ENCODE measurements around the gene TRIM69.
"Not testable (repeated sequence)": the region's sequence is repeated elsewhere in the genome, so short reads cannot be mapped to it uniquely, and the experiment has no call there.

Gene TRIM69

DNA sequence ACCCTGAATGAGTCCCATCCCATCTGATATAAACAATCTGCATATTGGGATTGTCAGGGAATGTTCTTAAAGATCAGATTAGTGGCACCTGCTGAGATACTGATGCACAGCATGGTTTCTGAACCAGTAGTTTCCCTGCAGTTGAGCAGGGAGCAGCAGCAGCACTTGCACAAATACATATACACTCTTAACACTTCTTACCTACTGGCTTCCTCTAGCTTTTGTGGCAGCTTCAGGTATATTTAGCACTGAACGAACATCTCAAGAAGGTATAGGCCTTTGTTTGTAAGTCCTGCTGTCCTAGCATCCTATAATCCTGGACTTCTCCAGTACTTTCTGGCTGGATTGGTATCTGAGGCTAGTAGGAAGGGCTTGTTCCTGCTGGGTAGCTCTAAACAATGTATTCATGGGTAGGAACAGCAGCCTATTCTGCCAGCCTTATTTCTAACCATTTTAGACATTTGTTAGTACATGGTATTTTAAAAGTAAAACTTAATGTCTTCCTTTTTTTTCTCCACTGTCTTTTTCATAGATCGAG lies 20.5 kb upstream of the TRIM69 start:
- DNase-seq (ENCODE audit: low read depth in 2 of 3, low spot score in 2 of 3) = no peak

DNA sequence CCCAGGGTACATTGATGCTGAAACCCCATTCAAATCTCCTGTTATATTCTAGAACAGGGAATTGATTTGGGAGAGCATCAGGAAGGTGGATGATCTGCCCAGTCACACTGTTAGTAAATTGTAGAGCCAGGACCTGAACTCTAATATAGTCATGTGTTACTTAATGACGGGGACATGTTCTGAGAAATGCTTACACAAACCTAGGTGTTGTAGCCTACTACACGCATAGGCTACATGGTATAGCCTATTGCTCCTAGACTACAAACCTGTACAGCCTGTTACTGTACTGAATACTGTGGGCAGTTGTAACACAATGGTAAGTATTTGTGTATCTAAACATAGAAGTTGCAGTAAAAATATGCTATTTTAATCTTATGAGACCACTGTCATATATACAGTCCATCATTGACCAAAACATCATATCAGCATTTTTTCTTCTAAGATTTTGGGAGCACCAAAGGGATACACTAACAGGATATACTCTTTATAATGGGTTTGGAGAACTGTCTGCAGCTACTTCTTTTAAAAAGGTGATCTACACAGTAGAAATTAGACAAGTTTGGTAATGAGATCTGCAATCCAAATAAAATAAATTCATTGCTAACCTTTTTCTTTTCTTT lies 19.2 kb upstream of the TRIM69 start:
- DNase-seq (ENCODE audit: low read depth in 2 of 3, low spot score in 2 of 3) = no peak

DNA sequence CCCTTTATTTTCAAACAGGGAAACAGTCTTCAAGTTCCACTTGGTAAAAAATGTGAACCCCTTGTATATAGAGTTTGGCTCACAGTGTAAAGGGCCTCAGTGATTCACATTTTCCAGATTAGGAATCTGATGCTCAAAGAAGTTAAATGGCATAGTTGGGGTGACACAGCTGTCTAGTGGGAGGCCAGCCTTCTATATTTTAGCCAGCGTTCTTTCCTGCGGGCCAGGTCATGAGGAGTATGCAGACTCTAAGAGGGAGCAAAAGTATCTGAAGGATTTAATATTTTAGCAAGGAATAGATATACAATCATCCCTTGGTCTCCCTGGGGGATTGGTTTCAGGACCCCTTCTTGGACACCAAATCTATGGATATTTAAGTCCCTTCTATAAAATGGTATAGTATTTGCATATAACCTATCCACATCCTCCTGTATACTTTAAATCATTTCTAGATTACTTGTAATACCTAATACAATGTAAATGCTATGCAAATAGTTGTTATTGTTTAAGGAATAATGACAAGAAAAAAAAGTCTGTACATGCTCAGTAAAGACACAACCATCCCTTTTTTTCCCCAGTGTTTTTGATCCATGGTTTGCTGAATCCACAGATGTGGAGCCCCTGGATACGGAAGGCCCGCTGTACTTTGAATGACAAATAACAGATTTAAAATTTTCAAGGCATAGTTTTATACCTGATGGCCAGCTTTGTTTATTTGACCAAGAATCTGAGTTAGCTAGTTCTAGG lies 18.0 kb upstream of the TRIM69 start:
- DNase-seq (ENCODE audit: low read depth in 2 of 3, low spot score in 2 of 3) = no peak

DNA sequence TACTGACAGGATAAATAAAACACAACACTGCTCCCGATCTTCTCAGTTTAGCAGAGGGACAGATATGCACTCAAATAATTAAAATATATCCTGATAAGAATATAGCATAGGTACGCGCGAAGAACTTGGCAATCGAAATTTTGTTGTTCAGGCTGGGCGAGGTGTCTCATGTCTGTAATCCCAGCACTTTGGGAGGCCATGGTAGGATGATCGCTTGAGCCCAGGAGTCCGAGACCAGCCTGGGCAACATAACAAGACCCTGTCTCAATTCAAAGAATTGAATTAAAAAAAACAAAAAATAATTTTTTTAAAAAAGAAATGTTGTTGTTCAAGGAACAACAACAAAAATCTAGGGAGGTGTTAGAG lies 17.4 kb upstream of the TRIM69 start:
- DNase-seq (ENCODE audit: low read depth in 2 of 3, low spot score in 2 of 3) = no peak

DNA sequence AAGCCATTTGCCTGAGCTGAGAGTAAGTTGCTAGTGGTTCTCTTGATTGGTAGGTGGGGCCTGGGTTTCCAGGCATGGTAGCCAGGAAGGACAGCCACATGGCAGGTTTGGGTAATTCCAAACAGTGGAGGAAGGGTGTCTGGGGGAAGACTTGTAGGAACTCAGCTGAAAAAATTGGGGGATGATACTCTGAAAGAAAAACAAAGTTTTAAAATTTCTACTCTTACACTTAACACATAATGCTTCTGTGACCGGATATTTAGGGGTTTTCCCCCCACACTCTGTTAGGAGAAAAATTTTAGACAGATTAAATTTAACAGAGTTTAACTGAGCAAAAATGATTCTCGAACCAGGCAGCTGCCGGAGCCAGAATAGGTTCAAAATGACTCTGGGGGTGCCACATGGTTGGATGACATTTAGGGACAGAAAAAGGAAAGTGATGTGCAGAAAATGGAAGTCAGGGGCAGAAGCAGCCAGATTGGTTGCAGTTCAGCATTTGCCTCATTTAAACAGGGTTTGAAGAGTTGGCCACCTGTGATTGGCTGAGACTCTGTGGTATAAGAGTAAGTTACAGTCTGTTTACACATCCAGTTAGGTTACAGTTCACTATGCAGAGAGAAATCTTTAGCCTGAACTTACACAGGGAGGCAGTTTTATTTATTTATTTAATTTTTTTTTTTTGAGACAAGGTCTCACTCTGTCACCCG lies 16.9 kb upstream of the TRIM69 start:
- no peak for DNase-seq (ENCODE audit: low read depth in 2 of 3, low spot score in 2 of 3)

DNA sequence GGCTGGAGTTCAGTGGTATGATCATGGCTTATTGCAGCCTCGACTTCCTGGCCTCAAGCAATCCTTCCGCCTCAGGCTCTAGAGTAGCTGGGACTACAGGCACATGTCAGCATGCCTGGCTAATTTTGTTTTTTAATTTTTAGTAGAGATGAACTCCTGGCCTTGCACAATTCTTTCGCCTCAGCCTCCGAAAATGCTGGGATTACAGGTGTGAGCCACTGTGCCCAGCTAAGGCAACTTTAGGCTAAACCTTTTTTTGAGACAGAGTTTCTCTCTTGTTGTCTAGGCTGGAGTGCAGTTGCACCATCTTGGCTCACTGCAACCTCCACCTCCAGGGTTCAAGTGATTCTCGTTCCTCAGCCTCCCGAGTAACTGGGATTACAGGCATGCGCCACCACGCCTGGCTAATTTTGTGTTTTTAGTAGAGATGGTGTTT lies 16.3 kb upstream of the TRIM69 start:
- not testable (repeated sequence) for DNase-seq (ENCODE audit: low read depth in 2 of 3, low spot score in 2 of 3)

DNA sequence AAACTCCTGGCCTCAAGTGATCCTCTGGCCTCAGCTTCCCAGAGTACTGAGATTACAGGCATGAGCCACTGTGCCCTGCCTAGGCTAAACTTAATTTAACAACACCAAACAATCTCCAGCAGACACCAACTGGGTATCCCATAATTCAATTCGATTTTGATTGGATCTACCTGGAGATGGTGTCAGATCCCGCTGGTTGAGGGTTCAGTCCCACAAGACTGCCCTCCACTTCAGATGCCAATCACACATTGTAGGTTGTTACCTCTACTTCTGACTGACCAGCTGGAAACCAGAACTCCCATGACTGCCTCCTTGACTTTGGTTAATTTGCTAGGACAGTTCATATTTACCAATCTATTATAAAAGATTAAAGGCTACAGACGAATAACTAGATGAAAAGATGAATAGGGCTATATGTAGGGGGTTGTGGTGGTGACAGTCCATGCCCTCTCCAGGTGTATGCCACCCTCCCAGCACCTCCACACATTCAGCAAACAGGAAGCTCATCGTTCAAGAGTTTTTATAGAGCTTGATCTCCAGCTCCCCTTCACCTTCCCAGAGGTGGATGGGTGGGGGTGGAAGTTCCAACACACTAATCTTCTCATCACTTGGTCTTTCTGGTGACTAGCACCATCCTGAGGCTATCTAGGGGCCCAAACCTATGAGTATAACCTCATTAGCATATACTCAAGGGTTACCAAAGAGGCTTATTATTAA lies 15.7 kb upstream of the TRIM69 start:
- no peak for DNase-seq (ENCODE audit: low read depth in 2 of 3, low spot score in 2 of 3)

DNA sequence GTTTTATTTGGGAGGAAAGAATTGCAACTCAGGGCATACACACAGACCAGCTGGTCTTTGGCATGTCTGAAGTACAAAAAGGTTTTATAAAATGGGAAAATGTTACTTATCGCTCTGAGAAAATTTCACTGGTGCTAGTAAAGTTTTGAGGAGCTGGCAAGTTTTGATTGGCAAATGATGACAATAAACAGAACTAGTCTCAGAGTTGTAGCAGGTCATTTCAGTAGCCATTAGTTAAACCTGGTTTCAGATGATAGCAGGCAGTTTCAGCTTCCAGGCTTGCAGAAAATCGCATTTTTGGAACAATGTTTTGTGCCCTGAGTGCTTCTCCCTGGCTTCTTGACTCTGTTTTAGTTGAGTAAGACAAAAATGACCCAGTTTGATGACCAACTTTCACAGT lies 14.3 kb upstream of the TRIM69 start:
- no peak for DNase-seq (ENCODE audit: low read depth in 2 of 3, low spot score in 2 of 3)

DNA sequence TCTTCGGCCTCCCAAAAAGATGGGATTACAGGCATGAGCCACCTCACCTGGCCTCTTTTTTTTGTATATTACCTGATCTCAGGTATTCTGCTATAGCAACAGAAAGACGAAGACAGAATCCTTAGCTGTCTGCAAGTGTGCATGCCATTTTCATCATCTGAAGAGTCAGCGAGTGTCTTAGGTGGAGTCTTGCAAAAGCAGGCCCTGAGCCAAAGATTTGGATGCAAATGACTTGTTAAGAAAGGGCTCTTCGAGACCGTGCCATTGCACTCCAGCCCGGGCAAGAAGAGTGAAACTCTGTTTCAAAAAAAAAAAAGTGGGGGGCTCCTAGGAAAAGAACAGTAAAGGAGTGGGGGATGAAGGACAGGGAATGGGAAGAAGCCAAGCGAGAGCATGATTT lies 10.2 kb upstream of the TRIM69 start:
- no peak for DNase-seq (ENCODE audit: low read depth in 2 of 3, low spot score in 2 of 3)

DNA sequence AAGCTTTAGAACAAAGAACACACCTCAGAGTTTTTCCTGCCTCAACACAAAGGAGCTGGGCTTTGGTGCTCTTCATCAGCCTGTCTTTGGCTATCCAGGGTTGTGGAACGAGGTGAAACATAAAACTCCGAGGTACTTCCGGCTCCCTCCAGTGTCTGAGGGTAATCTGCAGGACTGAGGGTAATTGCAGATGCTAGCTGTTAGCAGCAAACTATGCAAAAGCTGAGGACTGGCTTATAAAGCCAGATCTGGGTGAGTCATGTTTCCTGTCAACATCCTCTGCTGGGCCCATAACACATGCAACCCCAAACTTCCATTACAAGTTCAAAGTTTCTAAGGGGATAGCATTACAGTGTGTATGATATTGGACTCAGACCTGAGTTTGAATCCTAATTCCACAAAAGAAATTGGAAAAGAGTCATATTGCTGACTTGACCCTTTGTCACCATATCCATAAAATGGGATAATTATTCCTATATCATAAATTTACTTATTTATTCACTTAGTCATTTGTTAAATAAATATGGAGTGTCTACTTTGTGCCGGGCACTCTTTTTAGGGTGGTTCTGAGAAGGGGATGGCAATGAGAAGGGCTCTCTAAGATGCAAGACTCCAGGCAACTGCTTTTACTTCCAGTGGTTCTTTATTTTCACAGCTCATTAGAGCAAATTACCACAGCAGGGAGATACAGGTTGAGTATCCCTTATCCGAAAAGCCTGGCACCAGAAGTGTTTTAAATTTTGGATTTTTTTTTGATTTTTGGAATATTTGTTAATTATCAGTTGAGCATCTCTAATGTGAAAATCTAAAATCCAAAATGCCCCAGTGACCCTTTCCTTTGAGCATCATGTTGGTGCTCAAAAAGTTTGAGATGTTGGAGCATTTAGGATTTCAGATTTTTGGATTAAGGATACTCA lies 9.5 kb upstream of the TRIM69 start:
- DNase-seq (ENCODE audit: low read depth in 2 of 3, low spot score in 2 of 3) = no peak

DNA sequence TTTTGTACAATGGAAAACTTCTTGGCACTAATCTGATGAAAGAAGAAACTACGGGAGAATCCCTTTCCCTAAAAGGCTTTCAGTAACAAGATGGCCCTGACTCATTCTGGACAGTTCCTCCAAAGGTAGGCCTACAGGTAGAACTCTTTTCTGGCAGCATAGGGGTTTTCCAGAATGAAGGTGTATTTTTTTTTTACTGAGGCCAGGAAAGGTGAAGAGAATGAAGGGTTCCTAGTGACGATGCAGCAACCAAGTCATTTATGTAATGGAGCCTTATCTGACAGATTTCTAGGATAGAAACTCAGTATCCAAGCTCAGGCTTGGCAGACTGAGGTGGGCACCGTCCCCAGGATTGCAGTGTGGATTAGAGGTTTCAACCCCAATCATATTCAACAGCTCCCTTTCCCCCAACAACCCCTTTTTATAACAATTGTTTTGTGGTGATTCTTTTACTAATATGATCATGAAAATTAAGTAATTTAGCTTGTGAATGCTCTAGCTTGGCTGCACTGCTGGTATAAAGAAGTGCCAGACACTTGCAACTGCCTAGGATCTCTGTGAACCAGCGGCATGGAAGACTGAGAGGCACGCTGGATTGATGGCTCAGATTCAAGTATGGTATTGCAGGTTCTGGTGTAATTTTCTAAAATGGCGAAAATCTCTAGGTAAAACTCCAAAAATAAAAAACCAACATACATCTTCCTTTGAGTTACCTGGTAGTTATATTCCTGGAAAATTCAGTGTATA lies 8.7 kb upstream of the TRIM69 start:
- no peak for DNase-seq (ENCODE audit: low read depth in 2 of 3, low spot score in 2 of 3)

DNA sequence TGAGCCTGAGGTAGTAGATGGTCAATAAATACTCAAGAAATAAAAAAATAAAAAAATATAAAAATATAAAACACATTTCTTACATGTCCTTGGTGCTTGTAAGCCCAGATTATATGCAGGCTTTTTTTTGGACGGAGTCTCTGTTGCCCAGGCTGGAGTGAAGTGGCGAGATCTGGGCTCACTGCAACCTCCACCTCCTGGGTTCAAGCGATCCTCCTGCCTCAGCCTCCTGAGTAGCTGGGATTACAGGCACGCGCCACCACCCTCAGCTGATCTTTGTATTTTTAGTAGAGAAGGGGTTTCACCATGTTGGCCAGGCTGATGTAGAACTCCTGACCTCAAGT lies 8.1 kb upstream of the TRIM69 start:
- DNase-seq (ENCODE audit: low read depth in 2 of 3, low spot score in 2 of 3) = not testable (repeated sequence)

DNA sequence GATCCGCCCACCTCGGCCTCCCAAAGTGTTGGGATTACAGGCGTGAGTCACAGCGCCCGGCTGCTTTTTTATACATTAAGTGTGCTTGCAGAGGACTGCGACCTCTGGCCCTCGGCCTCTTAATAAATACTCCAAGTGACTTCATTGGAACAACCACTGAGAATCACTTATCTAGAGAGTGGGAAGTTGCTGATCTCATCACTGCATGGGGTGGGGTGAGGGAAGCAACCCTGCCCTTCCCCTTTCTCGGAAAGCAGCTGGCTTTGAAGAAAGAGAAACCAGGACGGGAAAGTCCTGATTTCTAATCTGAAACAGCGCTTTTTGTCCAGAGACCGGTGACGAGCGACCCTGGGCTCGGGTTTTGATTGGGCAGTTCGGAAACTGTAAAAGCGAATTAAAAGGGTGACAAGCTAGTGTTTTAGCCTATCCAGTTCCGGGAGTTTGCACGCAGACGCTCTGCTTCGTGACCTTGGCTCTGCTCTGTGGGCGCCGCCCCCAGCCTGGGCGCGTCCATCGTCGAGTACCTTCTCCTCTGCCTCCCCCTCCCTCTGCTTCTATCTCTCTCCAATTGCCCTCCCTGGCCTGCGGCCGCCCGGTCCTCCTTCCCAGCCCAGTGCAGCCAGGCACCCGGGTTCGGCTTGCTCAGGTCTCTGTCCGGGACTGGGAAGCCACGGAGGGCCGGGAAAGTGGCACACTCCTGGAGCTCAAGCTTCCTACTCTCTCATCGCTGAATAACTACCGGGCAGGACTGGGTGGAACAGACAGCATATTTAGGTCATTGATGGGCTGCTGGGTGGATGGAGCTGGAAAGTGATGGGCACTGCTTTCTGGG lies 7.5 kb upstream of the TRIM69 start:
- peak in 2 of 3 experiments; percentile 87 to 93 for DNase-seq (ENCODE audit: low read depth in 2 of 3, low spot score in 2 of 3)

DNA sequence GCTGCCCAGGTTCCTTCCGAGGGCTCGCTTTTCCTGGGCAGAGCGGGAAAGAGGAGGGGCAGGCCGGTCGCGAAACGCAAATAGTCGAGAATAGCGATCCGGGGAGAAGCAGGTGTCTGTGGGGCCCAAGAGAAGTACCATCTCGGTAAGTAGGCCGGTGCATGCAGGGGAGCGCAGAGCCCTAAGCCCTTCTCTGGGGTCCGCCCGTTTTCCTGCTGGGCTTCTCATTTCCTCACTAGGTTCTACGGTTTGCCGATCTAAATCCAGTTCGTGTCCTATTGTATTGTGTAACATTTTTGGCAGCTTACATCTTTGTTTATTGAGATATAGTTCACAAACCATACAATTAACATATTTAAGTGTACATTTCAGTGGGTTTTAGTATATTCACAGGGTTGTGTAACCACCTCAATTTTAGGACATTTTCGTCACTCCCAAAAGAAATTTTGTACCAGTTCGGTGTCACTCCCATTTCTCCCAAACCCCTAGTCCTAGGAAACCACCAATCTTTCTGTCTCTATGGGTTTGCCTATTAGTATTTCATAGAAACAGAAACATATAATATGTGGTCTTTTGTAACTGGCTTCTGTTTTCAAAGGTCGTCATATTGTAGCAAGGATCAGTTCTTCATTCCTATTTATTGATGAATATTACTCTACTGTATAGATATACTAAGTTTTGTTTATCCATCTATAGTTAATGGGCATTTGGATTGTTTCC lies 6.8 kb upstream of the TRIM69 start:
- DNase-seq (ENCODE audit: low read depth in 2 of 3, low spot score in 2 of 3) = no peak

DNA sequence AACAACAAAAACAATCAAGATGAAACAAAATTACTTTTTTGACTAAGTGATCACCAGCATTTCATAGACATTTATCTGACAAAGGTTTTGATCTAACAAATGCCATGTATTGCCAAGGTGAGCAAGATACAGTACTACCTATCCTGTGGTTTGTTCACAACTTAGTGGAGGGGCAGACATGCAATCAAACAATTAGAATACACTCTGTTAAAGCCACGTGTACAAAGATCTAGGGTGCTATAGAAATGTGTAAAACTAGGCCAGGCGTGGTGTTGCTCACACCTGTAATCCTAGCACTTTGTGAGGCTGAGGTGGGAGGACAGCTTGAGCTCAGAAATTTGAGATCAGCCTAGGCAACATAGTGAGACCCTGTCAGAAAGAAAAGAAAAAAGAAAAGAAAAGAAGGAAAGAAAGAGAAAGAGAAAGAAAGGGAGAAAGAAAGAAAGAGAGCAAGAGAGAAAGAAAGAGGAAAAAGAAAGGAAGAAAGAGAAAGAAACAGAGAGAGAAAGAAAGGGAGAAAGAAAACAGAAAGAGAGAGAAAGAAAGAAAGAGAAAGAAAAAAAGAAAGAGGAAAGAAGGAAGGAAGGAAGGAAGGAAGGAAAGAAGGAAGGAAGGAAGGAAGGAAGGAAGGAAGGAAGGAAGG lies 1.4 kb upstream of the TRIM69 start:
- no peak for DNase-seq (ENCODE audit: low read depth in 2 of 3, low spot score in 2 of 3)

DNA sequence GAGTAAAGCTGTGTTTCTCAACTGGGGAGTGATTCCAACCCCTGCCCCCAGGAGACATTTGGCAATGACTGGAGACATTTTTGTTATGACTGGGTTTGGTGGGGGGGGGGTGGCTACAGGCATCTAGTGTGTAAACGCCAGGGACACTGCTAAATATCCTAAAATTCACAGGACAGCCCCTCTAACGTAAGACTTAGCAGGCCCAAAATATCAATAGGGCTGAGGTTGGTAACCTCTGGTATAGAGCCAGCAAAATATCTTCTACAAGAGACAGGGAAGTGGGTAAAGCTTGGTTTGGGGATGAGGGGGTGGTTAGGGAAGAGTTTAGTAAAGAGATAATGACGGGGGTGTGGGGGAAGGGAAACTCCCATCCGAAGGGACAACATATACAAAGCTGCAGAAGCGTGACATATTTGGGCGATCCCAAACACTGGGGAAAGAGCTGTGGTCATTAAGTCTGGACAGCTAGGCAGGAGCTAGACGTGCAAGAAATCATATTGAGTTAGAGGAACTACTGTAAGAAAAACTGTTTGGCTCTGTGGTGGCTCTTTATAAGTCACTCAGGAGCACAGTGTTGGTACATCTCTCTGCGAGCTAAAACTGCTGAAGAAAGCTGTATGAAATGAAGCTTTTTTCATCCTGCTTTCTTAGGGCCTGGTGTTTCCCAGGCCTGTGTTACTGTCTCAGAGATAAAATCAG lies 697 bp upstream of the TRIM69 start:
- no peak for DNase-seq (ENCODE audit: low read depth in 2 of 3, low spot score in 2 of 3)

DNA sequence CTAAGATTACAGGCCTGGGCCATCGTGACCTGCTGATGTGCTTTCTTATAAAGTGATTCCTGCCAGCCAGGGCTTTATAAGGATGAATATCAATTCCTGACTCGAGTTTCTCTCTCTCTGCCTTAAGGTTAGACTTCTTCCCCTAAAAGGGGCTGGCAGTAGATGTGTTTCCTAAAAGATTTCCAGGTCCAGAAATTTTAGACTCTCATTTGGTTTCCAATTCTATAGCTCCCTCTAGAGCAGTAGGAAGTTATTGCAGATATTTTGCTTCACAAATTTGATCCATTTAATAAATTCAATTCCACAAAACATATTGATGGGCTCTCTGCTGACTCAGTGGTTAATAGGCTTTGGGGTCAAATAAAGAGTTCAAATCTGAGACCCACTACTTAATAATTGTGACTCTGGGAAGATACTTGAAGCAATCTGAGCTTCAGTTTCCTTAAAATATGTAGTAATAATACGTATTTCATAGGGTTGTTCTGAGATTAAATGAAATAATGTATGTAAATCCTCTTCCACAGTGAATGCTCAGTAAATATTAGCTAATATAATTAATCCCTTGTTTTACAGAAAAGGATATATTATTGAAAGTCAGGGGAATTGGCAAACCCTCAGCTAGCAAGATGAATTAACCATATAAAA lies 2.1 kb downstream of the TRIM69 start:
- DNase-seq (ENCODE audit: low read depth in 2 of 3, low spot score in 2 of 3) = no peak

Measured in activated CD8-positive, alpha-beta memory T cell treated with anti-CD3 and anti-CD28 coated beads for 48 hours (primary cell).